ENCODE data around the gene ACKR4. TPM values are rescaled to one million over a fixed set of nuclear protein-coding genes. Genes with fewer than 3 reads are reported as not detected.

The ACKR4 gene
- total and polyA plus RNA-seq, 10 donors, result 0.50 to 2.6 (median 1.2) TPM

- Histone ChIP-seq H3K36me3 (no peaks in the 10 kb centered on the region), H3K9me3 (no peaks in the 10 kb centered on the region), H3K4me1 (peaks cover 0 to 22% (median 9%) of the 10 kb centered on the region in 6 donors), H3K4me3 (no peak overlapping the region), H3K27me3 (replicated peaks in 1 of 7) (no peaks in the 10 kb centered on the region), H3K27ac (no peak overlapping the region)
- intact Hi-C loops (cut with DNase I; ENCODE audit: low total_unique reads), result no loop called here
- TF ChIP-seq POLR2A (IDR thresholded peaks at IDR 0.05) (no peak), POLR2AphosphoS5 (IDR thresholded peaks at IDR 0.05) (no peak)
- TF ChIP-seq, protein P1, sequence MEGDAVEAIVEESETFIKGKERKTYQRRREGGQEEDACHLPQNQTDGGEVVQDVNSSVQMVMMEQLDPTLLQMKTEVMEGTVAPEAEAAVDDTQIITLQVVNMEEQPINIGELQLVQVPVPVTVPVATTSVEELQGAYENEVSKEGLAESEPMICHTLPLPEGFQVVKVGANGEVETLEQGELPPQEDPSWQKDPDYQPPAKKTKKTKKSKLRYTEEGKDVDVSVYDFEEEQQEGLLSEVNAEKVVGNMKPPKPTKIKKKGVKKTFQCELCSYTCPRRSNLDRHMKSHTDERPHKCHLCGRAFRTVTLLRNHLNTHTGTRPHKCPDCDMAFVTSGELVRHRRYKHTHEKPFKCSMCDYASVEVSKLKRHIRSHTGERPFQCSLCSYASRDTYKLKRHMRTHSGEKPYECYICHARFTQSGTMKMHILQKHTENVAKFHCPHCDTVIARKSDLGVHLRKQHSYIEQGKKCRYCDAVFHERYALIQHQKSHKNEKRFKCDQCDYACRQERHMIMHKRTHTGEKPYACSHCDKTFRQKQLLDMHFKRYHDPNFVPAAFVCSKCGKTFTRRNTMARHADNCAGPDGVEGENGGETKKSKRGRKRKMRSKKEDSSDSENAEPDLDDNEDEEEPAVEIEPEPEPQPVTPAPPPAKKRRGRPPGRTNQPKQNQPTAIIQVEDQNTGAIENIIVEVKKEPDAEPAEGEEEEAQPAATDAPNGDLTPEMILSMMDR (IDR thresholded peaks at IDR 0.05 in 8 of 11, conservative IDR thresholded peaks at IDR 0.05 in 3 of 11), result no peak
- 0 to 93% (median 89%) methylated on average over 1 of the region's 1 CpG for WGBS, 5 donors
- no peak for DNase-seq
Measured at GRCh38 chr3:132650153-132650552, 53.1 kb downstream of the ACKR4 start.

Other genes starting within 250 kb of the ACKR4 start
- 10 to 100 TPM; 49.6 to 78.4 (median 53.7) TPM for gene DNAJC13, start 179.8 kb upstream of the ACKR4 start, total RNA-seq
- gene DNAJC13, start 179.8 kb upstream of the ACKR4 start, polyA plus RNA-seq, result 1 to 10 TPM; 5.6 to 7.3 (median 6.0) TPM
- gene ACAD11, start 62.5 kb downstream of the ACKR4 start, total RNA-seq, result 10 to 100 TPM; 21.0 to 40.0 (median 25.6) TPM
- 10 to 100 TPM in 2 of 3 donors, 1 to 10 TPM in 1; 6.8 to 17.9 (median 13.0) TPM for gene ACAD11, start 62.5 kb downstream of the ACKR4 start, polyA plus RNA-seq
- 10 to 100 TPM; 37.3 to 71.5 (median 52.8) TPM for gene UBA5, start 63.1 kb downstream of the ACKR4 start, total RNA-seq
- 10 to 100 TPM; 19.2 to 33.3 (median 30.8) TPM for gene UBA5, start 63.1 kb downstream of the ACKR4 start, polyA plus RNA-seq
- 10 to 100 TPM; 22.7 to 66.7 (median 39.9) TPM for gene NPHP3, start 125.1 kb downstream of the ACKR4 start, total RNA-seq
- 10 to 100 TPM in 2 of 3 donors, 1 to 10 TPM in 1; 4.6 to 12.0 (median 11.9) TPM for gene NPHP3, start 125.1 kb downstream of the ACKR4 start, polyA plus RNA-seq